Measurements from ENCODE around the gene RNF112.

Gene RNF112

DNA sequence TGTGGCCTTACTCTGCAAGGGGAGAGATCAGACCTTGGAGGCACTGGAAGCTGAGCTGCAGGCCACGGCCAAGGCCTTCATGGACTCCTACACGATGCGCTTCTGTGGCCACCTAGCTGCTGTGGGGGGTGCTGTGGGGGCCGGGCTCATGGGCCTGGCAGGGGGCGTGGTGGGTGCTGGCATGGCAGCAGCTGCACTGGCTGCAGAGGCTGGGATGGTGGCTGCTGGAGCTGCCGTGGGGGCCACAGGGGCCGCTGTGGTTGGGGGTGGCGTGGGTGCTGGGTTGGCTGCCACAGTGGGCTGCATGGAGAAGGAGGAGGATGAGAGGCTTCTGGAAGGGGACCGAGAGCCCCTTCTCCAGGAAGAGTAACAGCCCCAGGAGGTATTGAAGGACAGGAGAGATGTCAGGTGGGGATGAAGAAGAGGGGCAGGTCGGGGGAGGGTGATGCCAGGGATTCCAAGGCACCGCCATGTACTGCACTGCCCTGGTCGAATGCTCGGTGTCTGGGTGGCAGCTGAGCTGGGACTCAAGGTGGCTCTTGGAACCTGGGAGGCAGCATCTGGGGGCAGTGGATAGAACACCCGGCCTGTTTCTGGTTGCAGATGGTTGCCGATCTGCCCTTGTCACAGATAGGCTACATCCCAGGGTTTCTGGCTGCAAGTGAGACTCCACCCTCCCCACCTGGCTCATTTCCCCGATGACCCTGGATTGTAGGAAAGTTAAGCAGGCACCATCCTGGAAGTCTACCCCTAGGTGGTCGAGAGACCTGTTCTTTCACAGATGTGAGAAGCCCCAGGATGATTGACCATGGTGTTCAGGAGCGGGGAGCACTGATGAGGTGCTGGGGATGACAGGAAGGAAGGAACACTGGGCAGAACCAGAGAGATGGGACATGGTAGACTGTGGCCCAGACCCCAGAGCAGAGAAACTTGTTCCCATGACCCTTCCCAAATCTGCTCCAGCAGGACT is 5.1 kb downstream of the RNF112 start:
- Histone ChIP-seq H3K4me3 (ENCODE audit: insufficient read length, low read depth) (no peak overlapping the region), H3K9me3 (ENCODE audit: insufficient read depth, low read length) (no peaks in the 10 kb centered on the region), H3K36me3 (ENCODE audit: insufficient read depth, insufficient read length, low read length) (no peaks in the 10 kb centered on the region), H3K9ac (ENCODE audit: insufficient read length, low read depth) (no peak overlapping the region), H3K4me1 (ENCODE audit: insufficient read depth, insufficient read length) (peaks cover 14% of the 10 kb centered on the region), H3K27me3 (ENCODE audit: insufficient read depth, insufficient read length) (peaks cover 2% of the 10 kb centered on the region)
- TF ChIP-seq ZNF274 (IDR thresholded peaks at IDR 0.05; ENCODE audit: low read depth, low read length) (no peak), YY1 (IDR thresholded peaks at IDR 0.05; ENCODE audit: insufficient read depth, insufficient read length) (no peak), SUZ12 (IDR thresholded peaks at IDR 0.05; ENCODE audit: extremely low read depth, insufficient read depth, insufficient read length) (no peak)
- no peak for DNase-seq (ENCODE audit: low read depth, low spot score)

DNA sequence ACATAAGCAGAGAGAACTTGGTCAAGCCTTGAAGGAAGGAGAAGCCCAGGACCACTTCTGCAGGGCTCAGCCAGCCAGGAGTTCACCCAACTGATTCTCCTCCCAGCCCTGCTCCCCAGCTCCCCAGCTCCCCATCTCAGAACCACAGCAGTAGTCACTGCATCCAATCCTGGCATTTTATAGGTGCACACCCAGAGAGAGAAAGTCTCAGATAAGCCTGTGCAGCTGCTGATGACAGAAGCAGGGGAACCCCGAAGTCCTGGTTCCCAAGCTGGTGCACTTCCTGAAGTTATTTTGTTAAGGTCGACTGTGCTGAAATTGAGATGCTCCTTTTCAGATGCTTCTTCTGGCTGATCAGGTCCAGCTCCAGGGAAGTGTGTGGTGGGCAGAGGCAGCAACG is 6.6 kb downstream of the RNF112 start:
- DNase-seq (ENCODE audit: low read depth, low spot score): no peak
- TF ChIP-seq ZNF274 (IDR thresholded peaks at IDR 0.05; ENCODE audit: low read depth, low read length) (no peak), SUZ12 (IDR thresholded peaks at IDR 0.05; ENCODE audit: extremely low read depth, insufficient read depth, insufficient read length) (no peak), YY1 (IDR thresholded peaks at IDR 0.05; ENCODE audit: insufficient read depth, insufficient read length) (no peak)
- Histone ChIP-seq H3K9ac (ENCODE audit: insufficient read length, low read depth) (no peak overlapping the region), H3K36me3 (ENCODE audit: insufficient read depth, insufficient read length, low read length) (no peaks in the 10 kb centered on the region), H3K9me3 (ENCODE audit: insufficient read depth, low read length) (no peaks in the 10 kb centered on the region), H3K27me3 (ENCODE audit: insufficient read depth, insufficient read length) (peaks cover 2% of the 10 kb centered on the region), H3K4me1 (ENCODE audit: insufficient read depth, insufficient read length) (peaks cover 5% of the 10 kb centered on the region), H3K4me3 (ENCODE audit: insufficient read length, low read depth) (no peak overlapping the region)

DNA sequence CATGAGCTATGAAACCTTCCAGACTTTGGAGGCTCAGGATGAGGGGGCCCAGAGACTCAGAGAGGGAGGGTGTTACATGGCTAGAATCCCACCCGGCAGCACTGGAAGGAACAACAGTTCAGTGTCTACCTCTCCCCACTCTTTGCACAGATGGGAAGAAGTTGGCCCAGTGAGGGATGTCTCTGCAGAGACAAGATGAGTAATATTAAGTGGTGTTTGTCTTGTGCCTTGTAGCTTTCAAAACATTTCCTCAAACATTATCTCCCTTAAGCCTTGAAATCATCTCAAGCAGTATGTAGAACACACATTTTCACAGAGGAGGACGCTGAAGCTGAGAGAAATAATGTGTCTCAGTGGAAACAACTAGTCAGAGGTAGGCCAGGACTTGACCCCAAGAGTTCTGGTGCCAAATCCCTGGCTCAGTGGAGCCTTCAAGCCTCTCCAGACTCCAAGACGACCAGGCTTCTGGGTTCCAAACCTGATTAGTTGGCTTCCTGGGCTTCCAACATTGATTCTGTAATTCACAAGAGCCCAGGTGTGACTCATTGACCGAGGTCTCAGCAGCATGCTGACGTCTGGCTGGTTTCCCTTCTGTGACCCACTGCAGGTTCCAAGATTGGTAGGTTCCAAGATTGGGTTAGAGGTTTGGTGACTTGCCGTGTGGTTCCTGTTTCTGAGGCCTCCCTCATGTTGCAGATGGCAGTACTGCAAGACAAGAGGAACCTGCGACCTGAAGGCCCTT is 7.4 kb downstream of the RNF112 start:
- Histone ChIP-seq H3K9ac (ENCODE audit: insufficient read length, low read depth) (no peak overlapping the region), H3K9me3 (ENCODE audit: insufficient read depth, low read length) (no peaks in the 10 kb centered on the region), H3K4me1 (ENCODE audit: insufficient read depth, insufficient read length) (peaks cover 3% of the 10 kb centered on the region), H3K36me3 (ENCODE audit: insufficient read depth, insufficient read length, low read length) (no peaks in the 10 kb centered on the region), H3K27me3 (ENCODE audit: insufficient read depth, insufficient read length) (peaks cover 2% of the 10 kb centered on the region), H3K4me3 (ENCODE audit: insufficient read length, low read depth) (no peak overlapping the region)
- no peak for DNase-seq (ENCODE audit: low read depth, low spot score)
- TF ChIP-seq ZNF274 (IDR thresholded peaks at IDR 0.05; ENCODE audit: low read depth, low read length) (no peak), SUZ12 (IDR thresholded peaks at IDR 0.05; ENCODE audit: extremely low read depth, insufficient read depth, insufficient read length) (no peak), YY1 (IDR thresholded peaks at IDR 0.05; ENCODE audit: insufficient read depth, insufficient read length) (no peak)

DNA sequence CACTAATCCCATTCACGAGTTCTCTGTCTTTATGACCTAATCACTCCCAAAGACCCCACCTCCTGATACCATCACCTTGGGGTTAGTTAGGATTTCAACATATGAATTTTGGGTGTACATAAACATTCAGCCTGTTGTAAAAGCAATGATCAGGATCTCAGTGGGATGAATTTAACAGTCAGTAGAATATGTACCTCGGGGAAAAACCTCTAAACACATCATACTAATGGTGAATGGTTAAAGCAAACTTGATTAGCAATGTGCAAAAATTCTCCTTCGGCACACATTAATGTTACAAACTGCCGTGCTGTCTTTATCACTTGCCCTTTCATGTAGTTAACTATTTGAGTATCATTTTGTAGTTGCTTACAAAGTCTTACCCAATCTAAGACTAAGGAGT is 10.2 kb downstream of the RNF112 start:
- Histone ChIP-seq H3K9ac (ENCODE audit: insufficient read length, low read depth) (no peak overlapping the region), H3K27me3 (ENCODE audit: insufficient read depth, insufficient read length) (peaks cover 2% of the 10 kb centered on the region), H3K4me3 (ENCODE audit: insufficient read length, low read depth) (no peak overlapping the region), H3K36me3 (ENCODE audit: insufficient read depth, insufficient read length, low read length) (no peaks in the 10 kb centered on the region), H3K9me3 (ENCODE audit: insufficient read depth, low read length) (no peaks in the 10 kb centered on the region), H3K4me1 (ENCODE audit: insufficient read depth, insufficient read length) (no peaks in the 10 kb centered on the region)
- DNase-seq (ENCODE audit: low read depth, low spot score): no peak
- TF ChIP-seq ZNF274 (IDR thresholded peaks at IDR 0.05; ENCODE audit: low read depth, low read length) (no peak), SUZ12 (IDR thresholded peaks at IDR 0.05; ENCODE audit: extremely low read depth, insufficient read depth, insufficient read length) (no peak), YY1 (IDR thresholded peaks at IDR 0.05; ENCODE audit: insufficient read depth, insufficient read length) (no peak)

DNA sequence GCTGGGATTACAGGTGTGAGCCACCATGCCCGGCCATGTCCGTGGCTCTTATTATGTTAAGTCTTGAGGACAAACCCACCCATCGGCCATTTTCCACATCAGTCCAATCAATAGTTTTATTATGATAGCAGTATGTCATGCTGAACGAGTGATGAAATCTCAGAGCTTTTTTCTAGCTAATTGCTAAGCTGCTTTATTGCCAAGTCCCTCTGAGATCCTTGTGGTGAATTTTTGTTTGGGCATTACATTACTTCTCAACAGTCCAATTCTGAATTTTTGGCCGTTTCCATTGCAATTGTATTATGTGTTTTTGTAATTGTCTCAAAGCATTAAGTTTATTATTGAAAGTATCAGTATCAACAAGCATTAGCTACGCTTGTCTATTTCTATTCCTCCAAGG is 10.9 kb downstream of the RNF112 start:
- Histone ChIP-seq H3K9me3 (ENCODE audit: insufficient read depth, low read length) (no peaks in the 10 kb centered on the region), H3K4me3 (ENCODE audit: insufficient read length, low read depth) (no peak overlapping the region), H3K4me1 (ENCODE audit: insufficient read depth, insufficient read length) (no peaks in the 10 kb centered on the region), H3K27me3 (ENCODE audit: insufficient read depth, insufficient read length) (peaks cover 2% of the 10 kb centered on the region), H3K36me3 (ENCODE audit: insufficient read depth, insufficient read length, low read length) (no peaks in the 10 kb centered on the region), H3K9ac (ENCODE audit: insufficient read length, low read depth) (no peak overlapping the region)
- TF ChIP-seq ZNF274 (IDR thresholded peaks at IDR 0.05; ENCODE audit: low read depth, low read length) (no peak), SUZ12 (IDR thresholded peaks at IDR 0.05; ENCODE audit: extremely low read depth, insufficient read depth, insufficient read length) (no peak), YY1 (IDR thresholded peaks at IDR 0.05; ENCODE audit: insufficient read depth, insufficient read length) (no peak)
- no peak for DNase-seq (ENCODE audit: low read depth, low spot score)

DNA sequence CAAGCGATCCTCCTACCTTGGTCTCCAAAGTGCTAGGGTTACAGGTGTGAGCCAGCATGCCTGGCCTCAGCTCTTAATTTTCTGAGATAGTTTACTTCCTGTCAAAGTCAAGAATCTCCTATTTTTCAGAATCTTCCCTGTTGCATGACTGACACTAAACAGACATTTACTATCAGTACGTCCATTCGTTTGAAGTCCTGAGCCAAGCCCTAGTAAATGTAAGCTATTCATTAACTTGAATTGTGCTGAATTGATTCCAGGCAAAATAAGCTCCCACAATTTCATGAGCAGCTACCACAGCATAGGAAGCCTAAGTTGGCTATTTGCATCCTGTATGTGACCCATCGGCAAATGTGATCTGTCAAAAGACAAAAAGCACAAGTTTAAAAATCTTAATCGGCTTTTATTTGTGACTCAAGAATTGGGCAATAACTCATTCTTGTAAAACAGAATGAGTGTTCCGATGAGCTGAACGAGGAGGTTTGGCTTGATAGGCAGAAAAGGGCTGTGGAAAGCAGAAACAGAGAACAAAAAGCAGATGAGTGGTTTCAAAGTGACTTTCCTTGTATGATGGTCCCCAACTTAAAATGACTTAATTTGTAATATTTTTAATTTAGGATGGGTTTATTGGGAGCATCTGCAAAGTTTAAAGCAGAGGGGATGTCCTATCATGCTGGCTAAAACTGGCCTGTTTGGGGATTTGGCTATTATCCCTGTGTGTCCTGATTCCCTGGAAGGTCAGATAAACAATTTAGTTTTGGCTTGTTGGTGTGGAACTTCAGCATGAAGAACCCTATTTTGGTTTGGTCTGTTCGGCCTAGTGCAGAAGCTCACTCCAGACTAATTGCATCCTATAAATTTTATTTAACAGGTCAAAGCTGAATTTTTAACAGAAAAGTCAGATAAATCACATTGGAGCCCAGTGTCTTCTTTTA is 14.2 kb downstream of the RNF112 start:
- H3K4me3 ChIP-seq (ENCODE audit: insufficient read length, low read depth): no peak overlapping the region
- H3K9me3 ChIP-seq (ENCODE audit: insufficient read depth, low read length): no peaks in the 10 kb centered on the region
- H3K36me3 ChIP-seq (ENCODE audit: insufficient read depth, insufficient read length, low read length): no peaks in the 10 kb centered on the region
- TF ChIP-seq SUZ12 (IDR thresholded peaks at IDR 0.05; ENCODE audit: extremely low read depth, insufficient read depth, insufficient read length) (no peak), ZNF274 (IDR thresholded peaks at IDR 0.05; ENCODE audit: low read depth, low read length) (no peak)
- no peaks in the 10 kb centered on the region for H3K27me3 ChIP-seq (ENCODE audit: insufficient read depth, insufficient read length)
- DNase-seq (ENCODE audit: low read depth, low spot score): no peak
- H3K4me1 ChIP-seq (ENCODE audit: insufficient read depth, insufficient read length): no peaks in the 10 kb centered on the region
- no peak overlapping the region for H3K9ac ChIP-seq (ENCODE audit: insufficient read length, low read depth)
